Muscle of back (tissue), 11 donors: ENCODE measurements around the gene VRK2. TPM values are rescaled to one million over a fixed set of nuclear protein-coding genes. Genes with fewer than 3 reads are reported as not detected.
A peak's percentile ranks its signal among the peaks of the same experiment; 100 is the strongest.
"Not testable (repeated sequence)": the region's sequence is repeated elsewhere in the genome, so short reads cannot be mapped to it uniquely, and the experiment has no call there.

Experiments used
- DNase-seq, 3 donors: peaks; one replicate each; pipeline versions ENCODE4 v3.0.0 to v3.0.0-alpha.2; 2013
- polyA plus RNA-seq, 10 donors: library from polyadenylated mRNA; unstranded; fragments of 120-200 nt; gene quantifications; one replicate each; pipeline ENCODE4 v1.2.1, GENCODE V29; 2013; ENCODE audit not compliant: insufficient read length in 10 of 10

The VRK2 gene
- polyA plus RNA-seq, 10 donors: 10.4 to 16.6 (median 15.1) TPM

DNA sequence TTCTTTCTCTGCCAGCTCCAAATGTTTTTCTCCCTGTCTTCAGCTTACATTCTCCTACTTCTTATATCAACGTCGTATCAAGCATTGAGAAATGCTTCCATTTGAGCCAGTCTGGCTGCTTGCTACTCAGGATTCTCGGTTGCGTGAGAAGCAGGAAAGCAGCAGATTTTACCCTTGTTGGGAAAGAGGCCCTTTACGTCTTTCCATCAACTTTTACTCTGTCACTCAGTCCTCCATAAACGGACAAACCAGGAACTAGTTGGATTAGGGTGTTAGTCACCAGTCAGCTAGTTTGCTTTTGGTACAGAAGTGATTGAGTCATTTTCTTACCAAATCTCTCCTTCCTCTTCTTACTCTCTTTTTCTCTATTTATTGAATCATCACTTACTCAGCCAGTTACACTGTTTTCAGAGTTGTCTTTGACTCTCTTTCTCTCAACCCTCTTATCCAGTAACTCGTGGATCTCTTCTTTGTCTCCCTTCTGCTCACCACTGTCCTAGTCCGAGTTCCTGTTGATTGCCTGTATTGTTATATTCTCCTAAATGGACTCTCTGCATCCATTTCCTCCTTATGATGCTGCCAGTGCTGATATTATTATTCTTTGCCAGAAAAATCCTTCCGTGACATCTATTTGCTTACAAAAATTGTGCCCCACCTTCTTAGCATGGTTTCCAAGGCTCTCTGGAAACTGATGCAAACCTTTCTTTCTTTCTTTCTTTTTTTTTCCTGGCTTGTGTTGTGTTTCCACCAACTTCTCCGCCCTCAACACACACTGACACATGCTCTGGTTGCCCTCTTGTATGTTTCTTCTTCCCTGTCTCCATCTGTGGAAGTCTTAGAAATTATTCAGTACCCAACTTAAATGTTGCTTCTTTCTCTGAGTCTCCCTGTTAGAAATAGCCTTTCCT, 61.5 kb downstream of the VRK2 start:
- DNase-seq: peak in 1 of 3 donors; percentile 66

GRCh38 chr2:58109481-58109880, 62.9 kb downstream of the VRK2 start:
- DNase-seq: no peak

- no peak for DNase-seq
These were observed 64.2 kb downstream of the VRK2 start for GRCh38 chr2:58110765-58111164.

DNA sequence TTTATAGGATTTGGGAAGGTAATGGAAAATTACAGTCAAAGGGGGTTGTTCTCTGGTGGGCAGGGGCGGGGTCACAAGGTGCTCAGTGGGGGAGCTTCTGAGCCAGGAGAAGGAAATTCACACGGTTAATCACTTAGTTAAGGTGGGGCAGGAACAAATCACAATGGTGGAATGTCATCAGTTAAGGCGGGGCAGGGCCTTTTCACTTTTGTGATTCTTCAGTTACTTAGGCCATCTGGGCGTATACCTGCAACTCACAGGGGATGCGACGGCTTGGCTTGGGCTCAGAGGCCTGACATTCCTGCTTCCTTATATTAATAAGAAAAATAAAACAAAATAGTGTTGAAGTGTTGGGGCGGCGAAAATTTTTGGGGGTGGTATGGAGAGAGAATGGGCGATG, 67.0 kb downstream of the VRK2 start:
- not testable (repeated sequence) for DNase-seq

- DNase-seq: no peak
These were observed 74.1 kb downstream of the VRK2 start for GRCh38 chr2:58120626-58121229.

- no peak for DNase-seq
These were observed 75.4 kb downstream of the VRK2 start for GRCh38 chr2:58122040-58122439.

- DNase-seq: no peak
These were observed 75.9 kb downstream of the VRK2 start for GRCh38 chr2:58122540-58122939.

DNA sequence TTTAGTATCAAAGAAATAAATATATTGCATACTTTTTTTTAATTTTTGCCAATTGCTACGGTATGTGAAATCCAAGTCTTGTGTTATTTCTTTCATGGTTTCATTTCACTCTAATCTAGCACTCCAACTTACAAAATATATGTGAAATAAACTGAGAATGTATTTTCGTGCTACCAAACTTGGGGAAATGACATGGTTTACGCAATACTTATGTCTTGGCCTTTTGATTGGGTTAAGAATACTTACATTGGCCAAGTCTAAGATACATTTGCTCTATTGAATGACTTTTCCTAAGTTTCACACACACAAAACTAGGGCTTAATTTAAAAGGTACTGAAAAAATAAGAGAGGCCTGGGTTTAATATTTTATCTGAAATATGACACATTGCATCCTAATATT, 80.5 kb downstream of the VRK2 start:
- DNase-seq: no peak

DNA sequence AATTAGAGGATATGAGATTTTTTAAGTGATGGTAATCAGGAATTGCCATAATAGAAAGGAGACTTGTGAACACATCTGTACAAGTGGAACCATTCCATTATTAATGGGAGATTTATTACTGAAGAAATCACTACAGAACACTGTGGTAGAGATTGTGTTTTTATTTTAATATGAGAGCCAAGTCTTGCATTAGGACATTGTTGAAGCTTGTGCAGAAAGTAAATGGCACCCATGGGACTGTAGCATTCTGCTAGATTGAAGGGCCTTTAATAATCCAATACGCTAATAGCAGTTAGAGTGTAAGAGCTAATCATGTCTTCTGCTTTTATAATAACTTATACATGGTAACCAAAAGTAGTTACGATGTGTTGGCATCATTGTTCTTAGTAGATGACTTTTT, 83.6 kb downstream of the VRK2 start:
- DNase-seq: peak in 2 of 3 donors; percentile 12 to 44

- DNase-seq: peak in 2 of 3 donors; percentile 35 to 61
These were observed 84.8 kb downstream of the VRK2 start for GRCh38 chr2:58131191-58132011.

DNA sequence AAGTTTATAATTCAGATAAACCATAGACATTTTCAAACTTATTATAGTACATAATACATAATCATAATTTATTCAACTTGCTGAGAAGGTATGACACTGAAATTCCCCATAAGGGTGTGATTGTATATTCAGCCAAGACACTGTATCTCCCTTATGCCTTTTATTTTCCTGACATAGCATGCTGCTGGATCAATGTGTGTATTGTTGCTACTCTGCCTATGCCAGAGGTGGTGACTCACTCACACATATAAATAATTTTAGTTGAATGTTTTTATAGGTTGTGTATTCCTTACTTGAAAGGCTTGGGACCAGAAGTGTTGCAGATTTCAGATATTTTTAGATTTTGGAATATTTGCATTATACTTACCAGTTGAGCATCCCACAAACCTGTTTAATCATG, 86.8 kb downstream of the VRK2 start:
- no peak for DNase-seq

DNA sequence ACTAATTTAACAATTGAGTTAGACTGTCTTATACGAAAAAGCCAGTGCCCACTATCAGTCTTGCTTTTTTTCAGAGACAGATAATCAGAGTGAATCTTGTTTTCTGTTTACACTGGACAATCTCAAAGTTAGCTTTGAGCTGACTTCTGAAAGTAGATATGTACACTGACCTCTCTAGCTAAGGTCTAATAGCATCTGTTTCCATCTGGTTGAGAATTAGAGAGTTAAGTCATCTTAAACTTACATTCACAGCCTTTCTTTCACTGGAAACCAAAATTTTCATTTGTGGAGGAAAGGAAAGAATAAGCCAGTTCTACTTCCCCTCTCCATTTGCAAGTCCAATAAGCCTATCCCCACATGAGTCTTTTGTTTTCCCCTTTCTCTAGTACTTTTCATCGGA, 89.3 kb downstream of the VRK2 start:
- no peak for DNase-seq

DNA sequence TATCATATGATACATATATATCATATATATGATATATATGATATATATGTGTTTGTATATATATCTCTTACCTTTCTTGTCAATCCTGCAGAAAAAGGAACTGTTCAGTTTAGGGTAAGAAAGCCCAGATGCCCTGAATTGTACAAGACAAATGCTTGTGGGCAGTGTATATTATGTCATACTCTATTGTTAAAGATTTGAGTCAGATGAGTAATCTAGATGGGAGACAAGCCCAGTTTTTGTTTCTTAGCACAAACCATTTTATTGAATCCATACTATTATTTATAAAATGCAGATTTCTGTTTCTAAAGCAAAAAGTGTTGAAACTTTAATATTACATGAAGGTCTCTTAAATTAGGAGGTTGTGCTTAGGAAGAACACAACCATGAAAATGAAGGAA, 90.6 kb downstream of the VRK2 start:
- peak; percentile 14 to 40 (median 38) for DNase-seq

GRCh38 chr2:58137856-58138255, 91.2 kb downstream of the VRK2 start:
- peak in 2 of 3 donors; percentile 26 to 48 for DNase-seq

DNA sequence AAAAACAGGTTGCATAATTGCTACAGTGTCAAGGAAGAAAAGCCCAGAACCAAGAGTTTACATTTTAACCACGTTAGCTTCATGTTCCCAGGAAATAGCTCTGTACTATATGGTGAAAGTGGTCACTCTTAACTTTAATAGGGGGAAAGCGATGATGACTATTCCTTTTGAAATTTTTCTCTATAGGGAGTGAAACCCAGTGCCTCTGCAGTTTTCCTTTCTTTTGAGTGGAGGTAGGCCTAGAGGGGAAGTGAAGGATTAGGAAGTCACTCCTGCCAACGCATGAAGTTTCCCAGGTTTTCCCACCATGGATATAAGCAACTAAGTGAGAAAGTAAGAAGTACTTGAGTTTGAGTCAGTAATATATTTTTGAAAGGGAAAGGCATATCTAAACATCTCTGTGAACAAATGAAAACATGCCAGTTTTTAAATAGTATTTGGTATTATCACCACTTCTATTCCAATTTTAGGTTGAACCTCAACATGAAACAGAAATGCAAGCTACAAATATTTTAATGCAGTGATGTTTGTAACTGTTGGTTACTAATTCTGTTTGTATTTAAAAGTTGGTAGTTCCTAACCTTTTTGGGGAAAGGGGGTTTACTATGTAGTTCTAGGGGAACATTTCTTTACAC, 91.9 kb downstream of the VRK2 start:
- DNase-seq: no peak

GRCh38 chr2:58140508-58141072, 94.0 kb downstream of the VRK2 start:
- DNase-seq: peak; percentile 23 to 81 (median 55)

DNA sequence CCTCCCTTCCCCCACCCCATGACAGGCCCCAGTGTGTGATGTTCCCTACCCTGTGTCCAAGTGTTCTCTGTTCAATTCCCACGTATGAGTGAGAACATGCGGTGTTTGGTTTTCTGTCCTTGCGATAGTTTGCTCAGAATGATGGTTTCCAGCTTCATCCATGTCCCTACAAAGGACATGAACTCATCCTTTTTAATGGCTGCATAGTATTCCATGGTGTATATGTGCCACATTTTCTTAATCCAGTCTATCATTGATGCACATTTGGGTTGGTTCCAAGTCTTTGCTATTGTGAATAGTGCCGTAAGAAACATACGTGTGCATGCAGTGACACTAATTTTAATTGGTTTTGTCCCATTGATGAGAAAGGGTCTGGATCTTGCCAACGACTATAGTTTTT, 99.2 kb downstream of the VRK2 start:
- DNase-seq: not testable (repeated sequence)

DNA sequence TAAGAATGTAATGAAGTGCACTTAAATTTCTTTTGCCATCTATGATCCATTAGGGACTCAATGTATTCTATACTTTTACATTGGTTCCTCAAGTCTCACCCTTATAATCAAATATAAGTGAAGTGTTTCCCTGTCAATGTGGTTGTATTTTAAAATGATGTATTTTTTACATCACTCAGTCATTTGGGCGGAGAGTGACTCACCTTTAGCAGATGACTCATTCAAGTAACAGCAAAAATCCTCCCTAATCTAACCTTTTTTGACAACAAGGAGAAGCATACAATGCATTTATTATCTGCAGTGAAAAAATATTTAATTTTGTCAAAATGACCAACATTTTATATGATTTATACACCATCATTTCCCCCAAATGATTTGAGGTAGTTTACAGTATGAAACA, 100.1 kb downstream of the VRK2 start:
- no peak for DNase-seq

- DNase-seq: no peak
These were observed 108.7 kb downstream of the VRK2 start for GRCh38 chr2:58155160-58155778.

- peak in 1 of 3 donors; percentile 34 for DNase-seq
These were observed 110.2 kb downstream of the VRK2 start for GRCh38 chr2:58156780-58157179.

- DNase-seq: no peak
These were observed 111.1 kb downstream of the VRK2 start for GRCh38 chr2:58157754-58158153.
